Lung (tissue), 16 donors: Measurements from ENCODE around the gene SYTL4. TPM values are rescaled to one million over a fixed set of nuclear protein-coding genes. Genes with fewer than 3 reads are reported as not detected.
"Not testable (repeated sequence)": the region's sequence is repeated elsewhere in the genome, so short reads cannot be mapped to it uniquely, and the experiment has no call there.

ENCODE experiments used
- ATAC-seq: fragments of 200-7000 bp; cut with Tn5 transposase; one replicate; pipeline ENCODE4 v1.9.1; 2020; ENCODE audit warnings: moderate number of reproducible peaks; ENCODE audit not compliant: insufficient read depth, low FRiP score
- DNase-seq, 3 donors: peaks; one replicate each; pipeline ENCODE4 v3.0.0-alpha.2; 2013 to 2017
- H3K27ac ChIP-seq, 2 donors: one replicate each; pipeline ENCODE4 v1.5.1; 2013; ENCODE audit warnings: mild to moderate bottlenecking in 2 of 2, moderate library complexity in 2 of 2, control low read depth in 1 of 2, inconsistent platforms in 1 of 2, low read depth in 1 of 2, low read length in 1 of 2
- H3K27me3 ChIP-seq, 3 donors: one replicate each; pipeline ENCODE4 v1.5.1; 2013; ENCODE audit warnings: low read length in 2 of 3; ENCODE audit not compliant: control insufficient read depth in 3 of 3, insufficient read depth in 3 of 3
- H3K36me3 ChIP-seq, 4 donors: one replicate each; pipeline ENCODE4 v1.5.1; 2013; ENCODE audit warnings: low read length in 4 of 4, mild to moderate bottlenecking in 1 of 4, moderate library complexity in 1 of 4; ENCODE audit not compliant: control insufficient read depth in 4 of 4, insufficient read depth in 4 of 4
- H3K4me1 ChIP-seq, 5 donors: one replicate each; pipeline ENCODE4 v1.5.1; 2013; ENCODE audit warnings: low read length in 5 of 5, mild to moderate bottlenecking in 2 of 5, moderate library complexity in 1 of 5; ENCODE audit not compliant: control insufficient read depth in 5 of 5, insufficient read depth in 5 of 5
- H3K4me3 ChIP-seq: one replicate; pipeline ENCODE4 v1.5.1; 2013; ENCODE audit warnings: mild to moderate bottlenecking, control low read depth, moderate library complexity
- H3K9ac ChIP-seq, 2 donors: one replicate each; pipeline ENCODE4 v1.5.1; 2013; ENCODE audit warnings: low read length in 2 of 2, control low read depth in 1 of 2; ENCODE audit not compliant: insufficient read depth in 1 of 2
- H3K9me3 ChIP-seq, 4 donors: one replicate each; pipeline ENCODE4 v1.5.1; 2013; ENCODE audit warnings: low read length in 3 of 4, mild to moderate bottlenecking in 1 of 4, moderate library complexity in 1 of 4; ENCODE audit not compliant: control insufficient read depth in 4 of 4, insufficient read depth in 3 of 4
- CTCF ChIP-seq: IDR thresholded peaks from 2 replicates; pipeline ENCODE4 v1.5.1; 2012; ENCODE audit warnings: mild to moderate bottlenecking; ENCODE audit errors: control extremely low read depth, extremely low read depth
- WGBS, 2 donors: extraction: QIAGEN DNeasy Blood & Tissue Kit; methylation state at CpG; one replicate each; pipeline ENCODE4 v1.1.7; 2013; 5-methylcytosine and 5-hydroxymethylcytosine counted together
- long read RNA-seq, 5 donors: transcript quantifications; one replicate each; lab custom pipeline, GENCODE V29; 2026
- polyA plus RNA-seq, 2 donors: library from polyadenylated mRNA; stranded (reverse); fragments of 200-250 nt; gene quantifications; one replicate each; pipeline ENCODE4 v1.2.1, GENCODE V29; 2013
- total RNA-seq, 2 donors: library from RNA; depleted of rRNA in 1 of 2; stranded (reverse); fragments of >200 nt in 1 of 2; gene quantifications; one replicate each; pipeline ENCODE4 v1.2.1, GENCODE V29; 2014 to 2021
- donor health status: control.
- donor health status: control.
- donor health status: Bipolar disorder and iron deficiency.
- donor health status: healthy.
- donor health status: DM: yes; HTN: yes; CAD: no.

The SYTL4 gene
- total RNA-seq (10 to 100 TPM in 1 of 2 donors, 1 to 10 TPM in 1; 5.6 to 11.7 TPM), polyA plus RNA-seq (1 to 10 TPM; 3.4 to 3.8 TPM)
- long read RNA-seq, donor 1, result 0 reads
- long read RNA-seq, donor 2, result 0 reads
- long read RNA-seq, donor 3, result 0 reads
- long read RNA-seq, donor 4, partial matches to known transcripts, result 0 of 1 reads
- long read RNA-seq, donor 4, other reads (novel, unspliced or antisense), result 0 of 1 reads
- long read RNA-seq, donor 5, result 0 reads

DNA sequence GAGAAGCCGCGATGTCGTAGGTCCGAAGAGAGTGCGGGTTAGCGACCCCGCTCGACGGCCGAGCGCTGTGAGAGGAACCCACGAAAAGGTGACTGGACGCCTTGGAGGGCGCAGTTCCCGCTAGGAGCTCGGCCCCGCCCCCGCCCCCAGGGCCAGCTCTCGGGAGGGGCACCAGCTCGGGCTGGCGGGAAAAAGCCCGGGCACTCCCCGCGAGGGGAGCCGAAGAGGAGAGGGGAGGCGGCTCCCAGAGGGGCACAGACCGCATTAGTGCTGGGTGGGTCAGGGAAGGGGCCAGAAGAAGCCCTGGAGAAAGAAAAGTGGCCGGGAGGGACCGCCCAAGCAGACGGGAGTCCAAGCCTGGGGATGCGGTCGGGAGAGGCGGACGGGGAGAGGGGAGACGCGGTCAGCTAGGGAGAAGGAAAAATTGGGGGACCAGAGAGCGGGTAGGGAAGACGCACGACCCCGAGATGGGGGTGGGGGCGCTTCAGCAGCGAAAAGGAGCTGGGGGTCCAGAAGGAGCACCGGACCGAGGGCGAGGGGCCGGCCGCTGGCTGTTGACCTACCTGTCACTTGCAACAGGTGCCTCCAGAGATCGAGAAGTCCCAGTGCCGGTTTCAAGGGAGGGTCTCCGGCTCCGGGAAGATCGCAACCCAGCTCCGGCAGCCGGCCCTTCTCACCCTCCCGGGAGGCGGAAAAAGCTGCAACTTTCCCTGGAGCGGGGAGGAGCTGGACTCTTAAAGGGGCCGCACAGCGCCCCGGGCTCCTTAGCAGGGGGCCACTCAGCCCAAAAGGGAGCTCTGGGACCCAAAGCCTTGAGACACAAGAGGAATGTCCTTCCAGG is at the start of gene SYTL4:
TSS of gene SYTL4 (minus strand) at position 681 of the 841 bp plus-strand sequence. CDS start 30,084 bp downstream, outside the sequence.
- 0 to 28% methylated on average over 26 to 60 of the region's 60 CpGs for WGBS, 2 donors
- DNase-seq, result peak; percentile 14 to 29 (median 16)
- no peak for TF ChIP-seq CTCF
- Histone ChIP-seq H3K4me1 (peaks cover 0 to 3% (median 0%) of the 10 kb centered on the region in 5 donors), H3K4me3 (peak within 1 kb of the TSS; percentile 67), H3K9ac (no peak within 1 kb of the TSS), H3K27me3 (peaks cover 0 to 20% (median 18%) of the 10 kb centered on the region in 3 donors), H3K36me3 (no peaks in the 10 kb centered on the region), H3K9me3 (no peaks in the 10 kb centered on the region), H3K27ac (peak within 1 kb of the TSS in 1 of 2 donors; percentile 37)
- ATAC-seq, result peak; percentile 42

- not testable (repeated sequence) for H3K27ac ChIP-seq, H3K9me3 ChIP-seq, ATAC-seq, H3K9ac ChIP-seq, H3K27me3 ChIP-seq, H3K36me3 ChIP-seq, DNase-seq, H3K4me3 ChIP-seq, H3K4me1 ChIP-seq
- WGBS, 2 donors, result 81 to 98% methylated on average over 4 to 6 of the region's 6 CpGs
These were observed 37.5 kb upstream of the SYTL4 start for GRCh38 chrX:100769439-100769838.

DNA sequence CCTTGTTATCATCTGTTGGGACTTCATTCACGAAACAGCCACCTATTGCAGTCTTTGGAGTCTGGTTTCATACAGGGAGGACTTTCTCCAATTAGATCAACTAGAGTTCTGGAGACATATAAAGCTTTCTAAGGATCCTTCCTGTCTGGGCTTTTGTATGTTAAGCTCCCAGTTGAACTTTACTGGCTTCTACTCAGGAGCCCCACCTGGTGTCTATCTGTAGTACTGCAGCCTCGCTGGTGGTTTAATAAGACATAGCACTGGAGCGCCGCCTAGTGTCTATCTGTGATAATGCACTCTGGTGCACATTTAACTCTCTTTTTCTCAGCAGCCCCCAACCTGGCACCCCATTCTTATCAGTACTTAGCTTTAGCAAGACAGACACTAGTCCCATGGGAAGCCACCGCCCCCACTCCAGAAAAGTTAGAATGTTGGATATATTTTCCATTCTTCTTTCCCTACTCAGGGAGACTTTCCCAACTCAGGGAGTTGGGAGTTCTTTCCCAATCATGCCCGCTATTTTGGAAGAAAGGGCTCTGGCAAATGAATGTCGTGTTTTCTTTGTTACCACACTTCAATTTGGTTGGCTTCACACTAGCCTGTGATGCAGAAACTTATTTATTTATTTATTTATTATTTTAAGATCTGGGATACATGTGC is 36.9 kb upstream of the SYTL4 start:
- Histone ChIP-seq H3K9ac (no peak overlapping the region), H3K4me3 (no peak overlapping the region), H3K27me3 (peaks cover 0 to 6% (median 0%) of the 10 kb centered on the region in 3 donors), H3K4me1 (no peaks in the 10 kb centered on the region), H3K36me3 (no peaks in the 10 kb centered on the region), H3K9me3 (peaks cover 0 to 3% (median 0%) of the 10 kb centered on the region in 4 donors), H3K27ac (no peak overlapping the region)
- DNase-seq (peak; percentile 61 to 73 (median 66)), ATAC-seq (peak; percentile 99)
- peak; percentile 100 for TF ChIP-seq CTCF
- 25 to 33% methylated on average over 7 of the region's 7 CpGs for WGBS, 2 donors

- no peak overlapping the region for H3K9ac ChIP-seq
- H3K4me1 ChIP-seq, result peaks cover 0 to 3% (median 0%) of the 10 kb centered on the region in 5 donors
- H3K36me3 ChIP-seq, result no peaks in the 10 kb centered on the region
- peaks cover 0 to 33% (median 8%) of the 10 kb centered on the region in 3 donors for H3K27me3 ChIP-seq
- H3K27ac ChIP-seq, result no peak overlapping the region
- no peak for DNase-seq
- ATAC-seq, result no peak
- TF ChIP-seq CTCF, result no peak
- WGBS, 2 donors, result 80 to 85% methylated on average over 1 of the region's 1 CpG
- H3K4me3 ChIP-seq, result no peak overlapping the region
- peaks cover 0 to 2% (median 0%) of the 10 kb centered on the region in 4 donors for H3K9me3 ChIP-seq
These were observed 19.0 kb upstream of the SYTL4 start for GRCh38 chrX:100750883-100751282.
